Liver (tissue), 9 donors: ENCODE results near the gene CCNY. TPM values are rescaled to one million over a fixed set of nuclear protein-coding genes. Genes with fewer than 3 reads are reported as not detected.

Source experiments
- DNase-seq: peaks from one replicate; pipeline ENCODE4 v3.0.0-alpha.2; 2017; ENCODE audit warnings: low spot score
- H3K27ac ChIP-seq, 2 donors: one replicate each; pipeline ENCODE4 v1.7.0; 2013; ENCODE audit warnings: inconsistent platforms in 2 of 2, low read length in 2 of 2, control low read depth in 1 of 2, low read depth in 1 of 2, mild to moderate bottlenecking in 1 of 2
- H3K27me3 ChIP-seq, 4 donors: one replicate each; pipeline versions ENCODE4 v1.6.1 to v1.7.0; 2013; ENCODE audit warnings: low read length in 3 of 4, inconsistent platforms in 1 of 4, mild to moderate bottlenecking in 1 of 4, moderate library complexity in 1 of 4; ENCODE audit not compliant: control insufficient read depth in 4 of 4, insufficient read depth in 4 of 4
- H3K36me3 ChIP-seq, 4 donors: one replicate each; pipeline versions ENCODE4 v1.6.1 to v1.7.0; 2013; ENCODE audit warnings: low read length in 3 of 4, mild to moderate bottlenecking in 3 of 4, low read depth in 1 of 4, moderate library complexity in 1 of 4; ENCODE audit not compliant: control insufficient read depth in 4 of 4, insufficient read depth in 3 of 4
- H3K4me1 ChIP-seq, 4 donors: one replicate each; pipeline versions ENCODE4 v1.6.1 to v1.7.0; 2013; ENCODE audit warnings: low read length in 3 of 4, mild to moderate bottlenecking in 3 of 4, moderate library complexity in 1 of 4; ENCODE audit not compliant: control insufficient read depth in 4 of 4, insufficient read depth in 4 of 4
- H3K4me3 ChIP-seq, 3 donors: one replicate each; pipeline versions ENCODE4 v1.6.1 to v1.7.0; 2013; ENCODE audit warnings: low read length in 3 of 3, control low read depth in 1 of 3, low read depth in 1 of 3, mild to moderate bottlenecking in 1 of 3
- H3K9ac ChIP-seq, 2 donors: one replicate each; pipeline ENCODE4 v1.7.0; 2013; ENCODE audit warnings: low read length in 2 of 2, mild to moderate bottlenecking in 2 of 2, moderate library complexity in 2 of 2, control low read depth in 1 of 2, low read depth in 1 of 2
- H3K9me3 ChIP-seq, 4 donors: one replicate each; pipeline versions ENCODE4 v1.6.1 to v1.7.0; 2013; ENCODE audit warnings: low read length in 3 of 4; ENCODE audit not compliant: control insufficient read depth in 4 of 4
- ATF3 ChIP-seq: IDR thresholded peaks from 2 replicates; pipeline ENCODE4 v1.6.1; 2016; ENCODE audit warnings: antibody characterized with exemption
- CTCF ChIP-seq: fragments of 150-350 bp; IDR thresholded peaks from 2 replicates; pipeline ENCODE4 v1.5.1; 2017; ENCODE audit warnings: improper control_type of control experiment, low read depth, low read length; ENCODE audit not compliant: missing input control
- EGR1 ChIP-seq, 2 donors: IDR thresholded peaks; 2 replicates each; pipeline ENCODE4 v1.6.1; 2016 to 2018; ENCODE audit warnings: antibody characterized with exemption in 2 of 2, low read depth in 2 of 2
- FOXA2 ChIP-seq: IDR thresholded peaks from 2 replicates; pipeline ENCODE4 v1.6.1; 2016; ENCODE audit warnings: antibody characterized with exemption
- GABPA ChIP-seq, 2 donors: IDR thresholded peaks in 1 of 2; conservative IDR thresholded peaks in 1 of 2; 2 replicates each; pipeline ENCODE4 v1.6.1; 2016; ENCODE audit warnings: antibody characterized with exemption in 2 of 2, mild to moderate bottlenecking in 1 of 2, moderate library complexity in 1 of 2
- HNF4A ChIP-seq, 2 donors: conservative IDR thresholded peaks; 2 replicates each; pipeline ENCODE4 v1.6.1; 2016; ENCODE audit warnings: antibody characterized with exemption in 2 of 2, mild to moderate bottlenecking in 2 of 2
- HNF4G ChIP-seq: IDR thresholded peaks from 2 replicates; pipeline ENCODE4 v1.6.1; 2016; ENCODE audit warnings: antibody characterized with exemption
- JUND ChIP-seq, 2 donors: IDR thresholded peaks; 2 replicates each; pipeline ENCODE4 v1.6.1; 2016; ENCODE audit warnings: antibody characterized with exemption in 2 of 2
- MAX ChIP-seq: IDR thresholded peaks from 2 replicates; pipeline ENCODE4 v1.6.1; 2016; ENCODE audit warnings: antibody characterized with exemption
- RAD21 ChIP-seq, 2 donors: IDR thresholded peaks; 2 replicates each; pipeline ENCODE4 v1.6.1; 2016; ENCODE audit warnings: antibody characterized with exemption in 2 of 2, mild to moderate bottlenecking in 2 of 2
- REST ChIP-seq: IDR thresholded peaks from 2 replicates; pipeline ENCODE4 v1.6.1; 2016; ENCODE audit warnings: antibody characterized with exemption, mild to moderate bottlenecking
- RXRA ChIP-seq, 2 donors: IDR thresholded peaks; 2 replicates each; pipeline ENCODE4 v1.6.1; 2017 to 2018; ENCODE audit warnings: antibody characterized with exemption in 2 of 2, mild to moderate bottlenecking in 1 of 2
- SP1 ChIP-seq: IDR thresholded peaks from 2 replicates; pipeline ENCODE4 v1.6.1; 2018; ENCODE audit warnings: antibody characterized with exemption, mild to moderate bottlenecking
- TAF1 ChIP-seq: conservative IDR thresholded peaks from 2 replicates; pipeline ENCODE4 v1.6.1; 2016; ENCODE audit warnings: antibody characterized with exemption, mild to moderate bottlenecking
- YY1 ChIP-seq: IDR thresholded peaks from 2 replicates; pipeline ENCODE4 v1.6.1; 2016; ENCODE audit warnings: antibody characterized with exemption, mild to moderate bottlenecking
- ZBTB33 ChIP-seq: IDR thresholded peaks from 2 replicates; pipeline ENCODE4 v1.6.1; 2016; ENCODE audit warnings: antibody characterized with exemption
- WGBS: extraction: QIAGEN DNeasy Blood & Tissue Kit; methylation state at CpG from one replicate; pipeline ENCODE4 v1.1.7; 2013; 5-methylcytosine and 5-hydroxymethylcytosine counted together
- polyA plus RNA-seq, 2 donors: library from polyadenylated mRNA; stranded (reverse) in 1 of 2; unstranded in 1 of 2; fragments of 200-250 nt in 1 of 2; fragments of >200 nt in 1 of 2; fragmentation: Nextera tagmentation in 1 of 2; extraction: Ambion mirVana in 1 of 2; gene quantifications; one replicate each; pipeline versions ENCODE4 v1.2.1 to v1.2.3, GENCODE V29; 2013 to 2015
- total RNA-seq, 2 donors: library from RNA; depleted of rRNA; stranded (reverse); fragments of >200 nt; gene quantifications; one replicate each; pipeline ENCODE4 v1.2.3, GENCODE V29; 2014
- donor health status: healthy.
- donor health status: healthy.
- donor health status: healthy.
- donor health status: healthy.
- donor health status: healthy.

CCNY gene
- total and polyA plus RNA-seq, 4 donors = 17.6 to 38.4 (median 21.8) TPM

GRCh38 chr10:35502692-35503091, 166.4 kb downstream of the CCNY start (continued):
- no peak for TF ChIP-seq RXRA (IDR thresholded peaks at IDR 0.05)
- TF ChIP-seq ATF3 = no peak

- Histone ChIP-seq H3K27ac (no peak overlapping the region), H3K36me3 (peaks cover 0 to 2% (median under 1%) of the 10 kb centered on the region in 4 donors), H3K27me3 (no peaks in the 10 kb centered on the region), H3K4me1 (peaks cover 2 to 13% (median 8%) of the 10 kb centered on the region in 4 donors), H3K9me3 (no peaks in the 10 kb centered on the region), H3K4me3 (no peak overlapping the region), H3K9ac (no peak overlapping the region)
- DNase-seq = no peak
- TF ChIP-seq ATF3 (no peak), HNF4A (conservative IDR thresholded peaks at IDR 0.05) (no peak), HNF4G (no peak), TAF1 (no peak), GABPA (IDR thresholded peaks at IDR 0.05 in 1 of 2, conservative IDR thresholded peaks at IDR 0.05 in 1 of 2) (no peak), JUND (IDR thresholded peaks at IDR 0.05) (no peak), SP1 (no peak), REST (no peak), MAX (no peak)
- WGBS = 84% methylated on average over 5 of the region's 5 CpGs
Measured at GRCh38 chr10:35503578-35503977, 167.3 kb downstream of the CCNY start.

GRCh38 chr10:35504132-35504531, 167.8 kb downstream of the CCNY start:
- Histone ChIP-seq H3K4me3 (no peak overlapping the region), H3K9me3 (no peaks in the 10 kb centered on the region), H3K4me1 (peaks cover 2 to 13% (median 8%) of the 10 kb centered on the region in 4 donors), H3K36me3 (peaks cover 0 to 2% (median under 1%) of the 10 kb centered on the region in 4 donors), H3K9ac (no peak overlapping the region), H3K27ac (no peak overlapping the region), H3K27me3 (no peaks in the 10 kb centered on the region)
- TF ChIP-seq ATF3 = no peak
- no peak for TF ChIP-seq ZBTB33
- TF ChIP-seq RAD21 (IDR thresholded peaks at IDR 0.05) = no peak
- TF ChIP-seq FOXA2 = no peak
- no peak for TF ChIP-seq YY1
- TF ChIP-seq CTCF = no peak
- TF ChIP-seq JUND (IDR thresholded peaks at IDR 0.05) = no peak
- no peak for TF ChIP-seq MAX
- no peak for TF ChIP-seq REST
- no peak for TF ChIP-seq EGR1 (IDR thresholded peaks at IDR 0.05; ENCODE audit: low read depth in 2 of 2)
- TF ChIP-seq GABPA (IDR thresholded peaks at IDR 0.05 in 1 of 2, conservative IDR thresholded peaks at IDR 0.05 in 1 of 2) = no peak
- TF ChIP-seq SP1 = no peak
- no peak for DNase-seq
- WGBS = 99% methylated on average over 1 of the region's 1 CpG
